OCI-LY3 (cell line): ENCODE results near the gene RPS14.

Experiments used
- H2AFZ ChIP-seq: fragments of 200-600, 300-600 bp; shearing (Covaris generic); 2 replicates; pipeline ENCODE4 v1.6.0; 2014; ENCODE audit warnings: antibody characterized with exemption, low read depth, low read length
- H3K27ac ChIP-seq: fragments of 200-600, 300-600 bp; sonication (generic); 2 replicates; pipeline ENCODE4 v1.5.1; 2014; ENCODE audit warnings: mild to moderate bottlenecking, low read length, moderate library complexity, mixed read lengths
- H3K27me3 ChIP-seq: fragments of 200-600, 300-600 bp; sonication (generic); 2 replicates; pipeline ENCODE4 v1.6.1; 2014; ENCODE audit warnings: low read depth, low read length, mixed read lengths
- H3K36me3 ChIP-seq: fragments of 200-600, 300-600 bp; sonication (generic); replicated peaks from 2 replicates; pipeline ENCODE3; 2014; ENCODE audit warnings: low read depth, low read length, mixed read lengths
- H3K4me1 ChIP-seq: fragments of 300-600, 200-600 bp; sonication (generic); 2 replicates; pipeline ENCODE4 v1.6.1; 2014; ENCODE audit warnings: low read length, mixed read lengths
- H3K4me2 ChIP-seq: fragments of 200-600, 300-600 bp; sonication (generic); 2 replicates; pipeline ENCODE4 v1.6.1; 2014; ENCODE audit warnings: low read length, mixed read lengths
- H3K4me3 ChIP-seq: fragments of 300-600, 200-600 bp; sonication (generic); 2 replicates; pipeline ENCODE4 v1.5.1; 2014; ENCODE audit warnings: antibody characterized with exemption, mild to moderate bottlenecking, low read length, moderate library complexity
- H3K79me2 ChIP-seq: fragments of 300-600, 200-600 bp; shearing (Covaris generic); 2 replicates; pipeline ENCODE4 v1.6.1; 2014; ENCODE audit warnings: mild to moderate bottlenecking, low read length, mixed read lengths
- H3K9ac ChIP-seq: fragments of 300-600, 200-600 bp; shearing (Covaris generic); 2 replicates; pipeline ENCODE4 v1.6.0; 2014; ENCODE audit warnings: mild to moderate bottlenecking, low read length, moderate library complexity
- H3K9me3 ChIP-seq: fragments of 200-600, 300-600 bp; shearing (Covaris generic); 2 replicates; pipeline ENCODE4 v1.6.1; 2014; ENCODE audit warnings: low read length, mixed read lengths; ENCODE audit not compliant: insufficient read depth
- H4K20me1 ChIP-seq: fragments of 200-600, 300-600 bp; sonication (generic); 2 replicates; pipeline ENCODE4 v1.6.1; 2016; ENCODE audit warnings: low read length, mixed read lengths; ENCODE audit not compliant: insufficient read depth
- CTCF ChIP-seq: fragments of 200-600, 300-600 bp; sonication (generic); IDR thresholded peaks from 2 replicates; pipeline ENCODE4 v1.5.1; 2014; ENCODE audit warnings: antibody characterized with exemption, low read length, low read depth
- EZH2phosphoT487 ChIP-seq: fragments of 200-600 bp; shearing (Covaris generic); IDR thresholded peaks from 2 replicates; pipeline ENCODE4 v1.6.1; 2018; ENCODE audit warnings: antibody characterized with exemption, mixed run types, low read depth

RPS14 gene

GRCh38 chr5:150446088-150446487 lies 3.5 kb downstream of the RPS14 start:
- peaks cover 12% of the 10 kb centered on the region for H3K4me1 ChIP-seq
- H3K9me3 ChIP-seq: no peaks in the 10 kb centered on the region
- H3K36me3 ChIP-seq: peaks cover 53% of the 10 kb centered on the region
- TF ChIP-seq CTCF: no peak
- TF ChIP-seq EZH2phosphoT487: no peak
- H2AFZ ChIP-seq: no peak overlapping the region
- no peak overlapping the region for H3K9ac ChIP-seq
- no peak overlapping the region for H3K4me3 ChIP-seq
- peaks cover 39% of the 10 kb centered on the region for H4K20me1 ChIP-seq
- H3K27ac ChIP-seq: no peak overlapping the region
- H3K4me2 ChIP-seq: no peak overlapping the region
- H3K79me2 ChIP-seq: peaks cover 34% of the 10 kb centered on the region
- no peaks in the 10 kb centered on the region for H3K27me3 ChIP-seq

- TF ChIP-seq EZH2phosphoT487 (no peak), CTCF (no peak)
- Histone ChIP-seq H3K27ac (no peak overlapping the region), H3K9ac (no peak overlapping the region), H3K4me1 (peaks cover 12% of the 10 kb centered on the region), H2AFZ (no peak overlapping the region), H3K36me3 (peaks cover 53% of the 10 kb centered on the region), H3K4me2 (no peak overlapping the region), H3K4me3 (no peak overlapping the region), H3K9me3 (no peaks in the 10 kb centered on the region), H3K27me3 (no peaks in the 10 kb centered on the region), H3K79me2 (peaks cover 34% of the 10 kb centered on the region), H4K20me1 (peaks cover 39% of the 10 kb centered on the region)
Observed at GRCh38 chr5:150444770-150445169, 4.8 kb downstream of the RPS14 start.

- peaks cover 46% of the 10 kb centered on the region for H3K36me3 ChIP-seq
- H2AFZ ChIP-seq: no peak overlapping the region
- H3K27me3 ChIP-seq: no peaks in the 10 kb centered on the region
- peaks cover 22% of the 10 kb centered on the region for H3K79me2 ChIP-seq
- no peak overlapping the region for H3K27ac ChIP-seq
- no peak overlapping the region for H3K4me2 ChIP-seq
- H3K9ac ChIP-seq: no peak overlapping the region
- peaks cover 33% of the 10 kb centered on the region for H4K20me1 ChIP-seq
- H3K4me3 ChIP-seq: no peak overlapping the region
- TF ChIP-seq CTCF (no peak), EZH2phosphoT487 (no peak)
- H3K9me3 ChIP-seq: no peaks in the 10 kb centered on the region
- peaks cover 11% of the 10 kb centered on the region for H3K4me1 ChIP-seq
Observed at GRCh38 chr5:150443242-150444075, 6.1 kb downstream of the RPS14 start.

GRCh38 chr5:150442699-150443080 lies 6.8 kb downstream of the RPS14 start:
- Histone ChIP-seq H3K79me2 (peaks cover 14% of the 10 kb centered on the region), H3K36me3 (peaks cover 38% of the 10 kb centered on the region), H3K4me1 (peaks cover 3% of the 10 kb centered on the region), H3K27ac (no peak overlapping the region), H2AFZ (no peak overlapping the region), H3K27me3 (no peaks in the 10 kb centered on the region), H3K9me3 (no peaks in the 10 kb centered on the region), H3K4me3 (no peak overlapping the region), H3K4me2 (no peak overlapping the region), H3K9ac (no peak overlapping the region), H4K20me1 (peaks cover 26% of the 10 kb centered on the region)
- TF ChIP-seq EZH2phosphoT487: no peak
- no peak for TF ChIP-seq CTCF
